ENCODE measurements around the gene DBH. TPM values are rescaled to one million over a fixed set of nuclear protein-coding genes. Genes with fewer than 3 reads are reported as not detected.

DBH gene
- polyA plus RNA-seq, 1 experiment = not detected

DNA sequence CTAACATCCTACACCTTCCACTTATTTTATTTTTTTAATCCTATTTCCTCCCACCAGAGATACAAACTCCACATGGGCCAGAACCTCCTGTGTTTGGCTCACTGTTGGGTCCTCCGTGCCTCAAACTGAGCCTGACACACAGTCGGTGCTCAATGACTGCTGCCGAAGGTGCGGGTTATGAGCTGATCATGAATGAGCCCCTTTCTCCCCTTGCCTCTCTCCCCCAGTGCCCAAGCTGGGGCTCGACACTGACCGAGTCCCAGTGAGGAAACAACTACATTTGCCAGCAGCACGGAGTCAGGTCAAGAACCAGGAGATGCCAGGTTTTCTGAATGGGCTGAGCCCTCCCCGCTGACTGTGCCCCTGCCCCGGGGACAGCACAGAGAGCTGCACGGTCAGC lies 57.0 kb downstream of the DBH start:
- DNase-seq (ENCODE audit: low read depth) = no peak
- no peaks in the 10 kb centered on the region for H3K36me3 ChIP-seq (ENCODE audit: control insufficient read depth, insufficient read depth, low read length)
- POLR2A ChIA-PET = no interaction called here

DNA sequence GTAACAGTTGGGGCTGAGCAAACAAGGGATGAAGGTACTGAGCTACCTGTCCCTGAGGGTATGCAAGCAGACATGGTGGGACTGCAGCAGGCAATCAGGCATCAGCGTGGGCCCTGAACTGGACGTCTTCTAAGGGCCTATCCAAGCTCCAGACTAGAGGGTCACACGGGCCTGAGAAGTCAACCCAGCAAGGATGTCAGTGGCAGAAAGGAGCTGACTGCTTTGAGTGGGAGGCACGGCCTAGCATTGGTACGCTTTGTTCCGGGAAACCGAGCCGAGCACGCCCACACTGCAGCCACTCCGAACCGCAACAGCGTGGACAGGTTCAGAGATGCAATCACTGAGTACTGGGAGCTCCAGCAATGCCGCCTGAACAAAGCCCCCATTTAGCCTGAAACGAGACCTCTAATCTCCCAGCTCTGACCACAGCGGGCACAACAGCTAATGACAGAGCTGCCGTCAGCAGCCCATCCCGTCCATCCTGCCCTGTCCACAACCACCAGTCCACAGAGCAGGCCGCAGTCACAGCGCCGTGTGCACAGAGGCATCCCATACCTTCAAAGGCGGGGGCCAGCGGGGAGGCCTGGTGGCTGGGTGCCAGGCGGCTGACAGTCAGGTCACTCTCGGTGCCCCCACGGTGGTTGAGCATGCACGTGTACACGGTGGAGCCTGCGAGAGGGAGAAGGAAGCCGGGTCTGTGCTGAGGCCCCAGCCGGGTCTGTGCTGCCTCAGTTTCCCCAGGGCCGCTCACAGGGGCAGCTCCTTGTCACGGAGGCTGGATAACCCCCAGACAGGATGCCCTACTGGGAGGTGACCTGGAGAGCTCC lies 57.8 kb downstream of the DBH start:
- H3K36me3 ChIP-seq (ENCODE audit: control insufficient read depth, insufficient read depth, low read length) = no peaks in the 10 kb centered on the region
- POLR2A ChIA-PET = no interaction called here
- H3K4me3 ChIP-seq (ENCODE audit: low read depth, low read length) = no peak overlapping the region
- H3K27me3 ChIP-seq (ENCODE audit: control insufficient read depth, insufficient read depth, low read length) = peaks cover 4% of the 10 kb centered on the region; the same call in 1 of the 2 replicates
- TF ChIP-seq, protein P1, sequence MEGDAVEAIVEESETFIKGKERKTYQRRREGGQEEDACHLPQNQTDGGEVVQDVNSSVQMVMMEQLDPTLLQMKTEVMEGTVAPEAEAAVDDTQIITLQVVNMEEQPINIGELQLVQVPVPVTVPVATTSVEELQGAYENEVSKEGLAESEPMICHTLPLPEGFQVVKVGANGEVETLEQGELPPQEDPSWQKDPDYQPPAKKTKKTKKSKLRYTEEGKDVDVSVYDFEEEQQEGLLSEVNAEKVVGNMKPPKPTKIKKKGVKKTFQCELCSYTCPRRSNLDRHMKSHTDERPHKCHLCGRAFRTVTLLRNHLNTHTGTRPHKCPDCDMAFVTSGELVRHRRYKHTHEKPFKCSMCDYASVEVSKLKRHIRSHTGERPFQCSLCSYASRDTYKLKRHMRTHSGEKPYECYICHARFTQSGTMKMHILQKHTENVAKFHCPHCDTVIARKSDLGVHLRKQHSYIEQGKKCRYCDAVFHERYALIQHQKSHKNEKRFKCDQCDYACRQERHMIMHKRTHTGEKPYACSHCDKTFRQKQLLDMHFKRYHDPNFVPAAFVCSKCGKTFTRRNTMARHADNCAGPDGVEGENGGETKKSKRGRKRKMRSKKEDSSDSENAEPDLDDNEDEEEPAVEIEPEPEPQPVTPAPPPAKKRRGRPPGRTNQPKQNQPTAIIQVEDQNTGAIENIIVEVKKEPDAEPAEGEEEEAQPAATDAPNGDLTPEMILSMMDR (IDR thresholded peaks at IDR 0.05; ENCODE audit: insufficient read depth, low read depth, low read length) = no peak
- CTCF ChIA-PET = no interaction called here
- no peak for DNase-seq (ENCODE audit: low read depth)

More for the DNA sequence above, 57.0 kb downstream of the DBH start:
- TF ChIP-seq, protein P1 (IDR thresholded peaks at IDR 0.05; ENCODE audit: insufficient read depth, low read depth, low read length) = no peak
- CTCF ChIA-PET = interaction anchor here (0.7 kb wide), 1 partner anchor 302 kb away, joined by 3 read pairs; no protein-coding TSS in a partner anchor
- no peak overlapping the region for H3K4me3 ChIP-seq (ENCODE audit: low read depth, low read length)
- peaks cover 4% of the 10 kb centered on the region; the same call in 1 of the 2 replicates for H3K27me3 ChIP-seq (ENCODE audit: control insufficient read depth, insufficient read depth, low read length)

DNA sequence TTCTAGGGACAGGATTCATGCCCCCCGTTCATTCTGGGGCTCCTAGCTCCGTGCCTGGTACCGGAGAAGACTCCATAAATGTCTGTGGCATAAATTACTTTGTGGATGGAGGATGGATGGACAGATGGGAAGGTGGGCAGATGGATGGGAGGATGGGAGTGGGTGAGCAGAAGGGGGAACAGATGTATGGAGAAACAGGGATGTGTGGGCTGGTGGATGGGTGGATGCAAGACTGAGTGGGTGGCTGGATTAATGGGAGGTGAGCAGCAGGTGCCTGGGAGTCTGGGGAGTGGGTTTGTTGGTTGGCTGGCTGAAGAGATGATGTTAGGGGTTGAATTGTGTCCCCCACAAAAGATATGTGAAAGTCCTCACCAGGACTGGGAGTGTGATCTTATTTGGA lies 58.5 kb downstream of the DBH start:
- peaks cover 4% of the 10 kb centered on the region; the same call in 1 of the 2 replicates for H3K27me3 ChIP-seq (ENCODE audit: control insufficient read depth, insufficient read depth, low read length)
- ChIA-PET POLR2A (no interaction called here), CTCF (no interaction called here)
- H3K36me3 ChIP-seq (ENCODE audit: control insufficient read depth, insufficient read depth, low read length) = no peaks in the 10 kb centered on the region
- H3K4me3 ChIP-seq (ENCODE audit: low read depth, low read length) = no peak overlapping the region
- TF ChIP-seq, protein P1 (IDR thresholded peaks at IDR 0.05; ENCODE audit: insufficient read depth, low read depth, low read length) = no peak
- DNase-seq (ENCODE audit: low read depth) = no peak

DNA sequence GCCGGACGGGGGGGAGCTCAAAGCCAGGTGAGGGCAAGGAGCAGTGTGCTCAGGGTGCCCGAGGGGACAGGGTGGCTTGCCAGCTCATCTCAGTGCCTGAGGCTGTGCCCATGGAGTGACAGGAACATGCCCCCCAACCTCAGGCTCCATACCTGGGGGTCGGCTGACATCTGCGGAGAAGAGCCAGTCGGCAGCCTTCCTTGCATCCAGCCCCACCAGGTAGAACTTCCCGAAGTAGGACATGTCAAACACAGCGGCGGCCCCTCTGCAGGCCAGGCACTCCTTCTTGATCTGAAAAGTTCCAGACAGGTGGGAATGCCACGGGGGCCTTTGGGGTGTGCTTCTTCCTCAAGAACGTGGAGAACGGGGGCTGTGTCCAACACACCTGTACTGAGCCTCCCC lies 59.9 kb downstream of the DBH start:
- TF ChIP-seq, protein P1 (IDR thresholded peaks at IDR 0.05; ENCODE audit: insufficient read depth, low read depth, low read length) = no peak
- POLR2A ChIA-PET = no interaction called here
- no peaks in the 10 kb centered on the region for H3K36me3 ChIP-seq (ENCODE audit: control insufficient read depth, insufficient read depth, low read length)
- no peak for DNase-seq (ENCODE audit: low read depth)
- H3K27me3 ChIP-seq (ENCODE audit: control insufficient read depth, insufficient read depth, low read length) = peaks cover 7% of the 10 kb centered on the region; the same call in 1 of the 2 replicates
- CTCF ChIA-PET = no interaction called here
- H3K4me3 ChIP-seq (ENCODE audit: low read depth, low read length) = no peak overlapping the region

DNA sequence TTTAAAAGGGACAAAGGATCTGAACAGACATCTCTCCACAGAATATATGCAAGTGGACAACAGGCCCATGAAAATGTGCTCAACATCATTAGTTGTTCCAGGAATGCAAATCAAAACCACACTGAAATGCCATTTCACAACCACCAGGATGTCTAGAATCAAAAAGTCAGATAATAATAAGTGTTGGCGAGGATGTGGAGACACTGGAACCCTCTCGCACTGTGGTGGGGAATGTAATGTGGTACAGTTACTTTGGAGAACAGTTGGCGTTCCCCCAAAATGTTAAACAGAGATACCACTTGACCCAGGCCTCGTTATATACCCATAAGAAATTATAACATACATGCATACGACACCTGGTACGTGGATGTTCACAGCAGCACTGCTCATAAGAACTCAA lies 63.4 kb downstream of the DBH start:
- CTCF ChIA-PET = no interaction called here

More for the DNA sequence above, 63.4 kb downstream of the DBH start:
- no peaks in the 10 kb centered on the region for H3K36me3 ChIP-seq (ENCODE audit: control insufficient read depth, insufficient read depth, low read length)
- no peak overlapping the region for H3K4me3 ChIP-seq (ENCODE audit: low read depth, low read length)
- peaks cover 14% of the 10 kb centered on the region for H3K27me3 ChIP-seq (ENCODE audit: control insufficient read depth, insufficient read depth, low read length)
- POLR2A ChIA-PET = no interaction called here
- TF ChIP-seq, protein P1 (IDR thresholded peaks at IDR 0.05; ENCODE audit: insufficient read depth, low read depth, low read length) = no peak
- no peak for DNase-seq (ENCODE audit: low read depth)
